A549 (cell line): ENCODE results near the gene GTF2H1. TPM values are rescaled to one million over a fixed set of nuclear protein-coding genes. Genes with fewer than 3 reads are reported as not detected.

ENCODE experiments used
- ATAC-seq, 2 experiments: fragments of 200-7000 bp in 1 of 2; fragments of >200 bp in 1 of 2; cut with Nextera tagmentation in 1 of 2; cut with Tn5 transposase in 1 of 2; 3 replicates each; pipeline versions ENCODE4 v1.8.0 to v1.9.1; 2018 to 2020; ENCODE audit warnings: mild to moderate bottlenecking in 1 of 2, moderate library complexity in 1 of 2
- CTCF ChIA-PET: fragments of 300-600 bp; sonication (Branson Sonifier 250); formaldehyde crosslinking; extraction: SDS; loops from one replicate; lab custom pipeline; 2021; ENCODE audit warnings: antibody characterized with exemption, inconsistent platforms; lab: Yijun Ruan, JAX
- POLR2A ChIA-PET: fragments of 350-600 bp; formaldehyde crosslinking; extraction: SDS; loops from one replicate; lab custom pipeline; 2021; ENCODE audit warnings: antibody characterized with exemption, inconsistent platforms; lab: Yijun Ruan, JAX
- DNase-seq, 2 experiments: peaks; one replicate each; pipeline versions ENCODE4 v3.0.0 to v3.0.0-alpha.2; 2011 to 2016; ENCODE audit warnings: low read depth in 1 of 2, low spot score in 1 of 2
- FAIRE-seq: peaks from 2 replicates; lab custom pipeline; 2011; peaks lifted over from hg19 to GRCh38; lab: Jason Lieb, UNC
- H3K27ac ChIP-seq, 2 experiments: fragments of >200 bp; sonication (Bioruptor Twin); formaldehyde crosslinking; 3 replicates each; pipeline ENCODE4 v1.5.1; 2016 to 2017
- H3K4me1 ChIP-seq: fragments of >200 bp; sonication (Bioruptor Twin); formaldehyde crosslinking; 3 replicates; pipeline ENCODE4 v1.6.1; 2016
- H3K4me2 ChIP-seq: fragments of >200 bp; sonication (Bioruptor Twin); formaldehyde crosslinking; 3 replicates; pipeline ENCODE4 v1.6.1; 2016
- H3K4me3 ChIP-seq: fragments of >200 bp; sonication (Bioruptor Twin); formaldehyde crosslinking; 3 replicates; pipeline ENCODE4 v1.5.1; 2016
- H3K9me3 ChIP-seq: fragments of >200 bp; sonication (Bioruptor Twin); formaldehyde crosslinking; 3 replicates; pipeline ENCODE4 v1.6.1; 2016
- CBX8 ChIP-seq: fragments of 200-600 bp; sonication (generic); IDR thresholded peaks from 2 replicates; pipeline ENCODE4 v1.6.1; 2016
- CEBPB ChIP-seq, 2 experiments: fragments of >200 bp in 1 of 2; sonication (Bioruptor Twin) in 1 of 2; formaldehyde crosslinking in 1 of 2; IDR thresholded peaks; 2 replicates each; pipeline ENCODE4 v1.6.1; 2012 to 2016
- EHF ChIP-seq: fragments of 250-450 bp; sonication (Bioruptor Pico); IDR thresholded peaks from 2 replicates; pipeline ENCODE4 v1.5.0; 2020; ENCODE audit warnings: mild to moderate bottlenecking
- EHMT2 ChIP-seq: fragments of 200-600 bp; sonication (generic); IDR thresholded peaks from 2 replicates; pipeline ENCODE4 v1.6.1; 2016; ENCODE audit warnings: antibody characterized with exemption, low read depth, mild to moderate bottlenecking, moderate library complexity
- FOSB ChIP-seq: fragments of 250-450 bp; sonication (Bioruptor Pico); IDR thresholded peaks from 2 replicates; pipeline ENCODE4 v1.5.0; 2020; ENCODE audit warnings: mild to moderate bottlenecking, moderate library complexity
- FOXS1 ChIP-seq: fragments of 250-450 bp; sonication (Bioruptor Pico); IDR thresholded peaks from 2 replicates; pipeline ENCODE4 v1.5.0; 2020; ENCODE audit warnings: mild to moderate bottlenecking, moderate library complexity
- GATA3 ChIP-seq: IDR thresholded peaks from 2 replicates; pipeline ENCODE4 v1.6.1; 2012; ENCODE audit warnings: borderline replicate concordance
- HEYL ChIP-seq: fragments of 250-450 bp; sonication (Bioruptor Pico); IDR thresholded peaks from 2 replicates; pipeline ENCODE4 v1.8.0; 2021; ENCODE audit warnings: mild to moderate bottlenecking, moderate library complexity
- HOXB5 ChIP-seq: fragments of 250-450 bp; sonication (Bioruptor Pico); IDR thresholded peaks from 2 replicates; pipeline ENCODE4 v1.5.0; 2020; ENCODE audit warnings: mild to moderate bottlenecking, moderate library complexity
- KDM1A ChIP-seq: fragments of 200-600 bp; sonication (generic); IDR thresholded peaks from 2 replicates; pipeline ENCODE4 v1.6.1; 2016; ENCODE audit warnings: low read depth, mild to moderate bottlenecking
- KDM5A ChIP-seq: fragments of 200-600 bp; sonication (generic); IDR thresholded peaks from 2 replicates; pipeline ENCODE4 v1.6.1; 2016; ENCODE audit warnings: antibody characterized with exemption, mild to moderate bottlenecking
- MAFK ChIP-seq: fragments of 450-650 bp; IDR thresholded peaks from 2 replicates; pipeline ENCODE4 v1.6.1; 2014; ENCODE audit not compliant: partially characterized antibody
- NPAS2 ChIP-seq: fragments of 250-450 bp; sonication (Bioruptor Pico); IDR thresholded peaks from 2 replicates; pipeline ENCODE4 v1.8.0; 2022; ENCODE audit warnings: mild to moderate bottlenecking, moderate library complexity, borderline replicate concordance
- PHF8 ChIP-seq: fragments of 200-600 bp; sonication (generic); IDR thresholded peaks from 2 replicates; pipeline ENCODE4 v1.6.1; 2016; ENCODE audit warnings: low read depth, mild to moderate bottlenecking, antibody characterized with exemption, moderate library complexity, borderline replicate concordance
- POLR2AphosphoS2 ChIP-seq: conservative IDR thresholded peaks from 2 replicates; pipeline ENCODE4 v1.6.1; 2012; ENCODE audit warnings: low read length, improper control_type of control experiment, inconsistent platforms
- RCOR1 ChIP-seq: fragments of 150-350 bp; IDR thresholded peaks from 2 replicates; pipeline ENCODE4 v1.6.1; 2014; ENCODE audit warnings: antibody characterized with exemption, low read length, low read depth
- RFX5 ChIP-seq: fragments of 450-650 bp; IDR thresholded peaks from 2 replicates; pipeline ENCODE4 v1.7.1; 2014; ENCODE audit warnings: antibody characterized with exemption, mild to moderate bottlenecking, moderate library complexity
- ZFP36 ChIP-seq: fragments of 450-650 bp; IDR thresholded peaks from 2 replicates; pipeline ENCODE4 v1.6.1; 2014; ENCODE audit warnings: borderline replicate concordance; ENCODE audit not compliant: partially characterized antibody
- WGBS: methylation state at CpG from one replicate; pipeline ENCODE4 v1.1.6; 2017; ENCODE audit errors: missing lambda C conversion rate; 5-methylcytosine and 5-hydroxymethylcytosine counted together
- polyA plus RNA-seq, 4 experiments: library from polyadenylated mRNA; depleted of rRNA in 3 of 4; stranded (reverse); fragments of >200 nt; fragmentation: RNase III in 1 of 4; extraction: RNeasy Plus Mini Kit Qiagen cat#74134 plus additional on column Dnase treatment in 1 of 4; gene quantifications; 2 replicates in 3 of 4; 3 replicates in 1 of 4; pipeline ENCODE4 v1.2.3, GENCODE V29; 2011 to 2017
- TF ChIP-seq, protein P1 (sequence below): fragments of 250-450 bp; sonication (Bioruptor Pico); IDR thresholded peaks from 2 replicates; pipeline ENCODE4 v1.5.0; 2020; ENCODE audit warnings: low read depth, mild to moderate bottlenecking, moderate library complexity
- TF ChIP-seq, protein P2 (sequence below): IDR thresholded peaks from 2 replicates; pipeline ENCODE4 v1.6.1; 2012
- TF ChIP-seq, protein P3 (sequence below): fragments of 250-450 bp; sonication (Bioruptor Pico); IDR thresholded peaks from 2 replicates; pipeline ENCODE4 v1.5.0; 2021; ENCODE audit warnings: mild to moderate bottlenecking, moderate library complexity, borderline replicate concordance
- TF ChIP-seq, protein P4 (sequence below): fragments of >200 bp; sonication (Bioruptor Twin); formaldehyde crosslinking; IDR thresholded peaks from 3 replicates; pipeline ENCODE4 v1.6.1; 2016
- TF ChIP-seq, protein P5 (sequence below): IDR thresholded peaks from 2 replicates; pipeline ENCODE4 v1.6.1; 2012; ENCODE audit warnings: low read depth, borderline replicate concordance

The GTF2H1 gene
- polyA plus RNA-seq, 2 of the 4 experiments (the other 2 are of a cell fraction): 38.8 to 56.0 TPM

- H3K9me3 ChIP-seq: no peaks in the 10 kb centered on the region
- 85% methylated on average over 5 of the region's 5 CpGs for WGBS
- no peaks in the 10 kb centered on the region for H3K4me1 ChIP-seq
- no peak overlapping the region for H3K4me3 ChIP-seq
- ATAC-seq (no peak), FAIRE-seq (no peak), DNase-seq (no peak)
- H3K4me2 ChIP-seq: no peak overlapping the region
- ChIA-PET POLR2A (no interaction called here), CTCF (no interaction called here)
- TF ChIP-seq, protein P1, sequence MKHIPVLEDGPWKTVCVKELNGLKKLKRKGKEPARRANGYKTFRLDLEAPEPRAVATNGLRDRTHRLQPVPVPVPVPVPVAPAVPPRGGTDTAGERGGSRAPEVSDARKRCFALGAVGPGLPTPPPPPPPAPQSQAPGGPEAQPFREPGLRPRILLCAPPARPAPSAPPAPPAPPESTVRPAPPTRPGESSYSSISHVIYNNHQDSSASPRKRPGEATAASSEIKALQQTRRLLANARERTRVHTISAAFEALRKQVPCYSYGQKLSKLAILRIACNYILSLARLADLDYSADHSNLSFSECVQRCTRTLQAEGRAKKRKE (CRISPR knock-in tag): no peak
- TF ChIP-seq MAFK: no peak
- no peak overlapping the region for H3K27ac ChIP-seq
Measured at GRCh38 chr11:18277565-18278271, 44.6 kb upstream of the GTF2H1 start.

- WGBS: 90% methylated on average over 4 of the region's 4 CpGs
- TF ChIP-seq POLR2AphosphoS2 (no peak), CBX8 (no peak), NPAS2 (CRISPR knock-in tag) (no peak), ZFP36 (no peak), KDM5A (no peak), HOXB5 (CRISPR knock-in tag) (no peak)
- TF ChIP-seq, protein P2, sequence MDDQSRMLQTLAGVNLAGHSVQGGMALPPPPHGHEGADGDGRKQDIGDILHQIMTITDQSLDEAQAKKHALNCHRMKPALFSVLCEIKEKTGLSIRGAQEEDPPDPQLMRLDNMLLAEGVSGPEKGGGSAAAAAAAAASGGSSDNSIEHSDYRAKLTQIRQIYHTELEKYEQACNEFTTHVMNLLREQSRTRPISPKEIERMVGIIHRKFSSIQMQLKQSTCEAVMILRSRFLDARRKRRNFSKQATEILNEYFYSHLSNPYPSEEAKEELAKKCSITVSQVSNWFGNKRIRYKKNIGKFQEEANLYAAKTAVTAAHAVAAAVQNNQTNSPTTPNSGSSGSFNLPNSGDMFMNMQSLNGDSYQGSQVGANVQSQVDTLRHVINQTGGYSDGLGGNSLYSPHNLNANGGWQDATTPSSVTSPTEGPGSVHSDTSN: no peak
- TF ChIP-seq, protein P1 (CRISPR knock-in tag): no peak
- TF ChIP-seq, all 56 proteins: peak for 0
- no peak for ATAC-seq
- H3K4me2 ChIP-seq: no peak overlapping the region
- FAIRE-seq: no peak
- H3K9me3 ChIP-seq: no peaks in the 10 kb centered on the region
- DNase-seq: no peak
- no peaks in the 10 kb centered on the region for H3K4me1 ChIP-seq
- H3K4me3 ChIP-seq: no peak overlapping the region
- H3K27ac ChIP-seq: no peak overlapping the region
- CTCF ChIA-PET: interaction anchor here (0.6 kb wide), 1 partner anchor 276 kb away, joined by 4 read pairs; no protein-coding TSS in a partner anchor
- POLR2A ChIA-PET: no interaction called here
Measured at GRCh38 chr11:18280438-18281045, 41.8 kb upstream of the GTF2H1 start.

DNA sequence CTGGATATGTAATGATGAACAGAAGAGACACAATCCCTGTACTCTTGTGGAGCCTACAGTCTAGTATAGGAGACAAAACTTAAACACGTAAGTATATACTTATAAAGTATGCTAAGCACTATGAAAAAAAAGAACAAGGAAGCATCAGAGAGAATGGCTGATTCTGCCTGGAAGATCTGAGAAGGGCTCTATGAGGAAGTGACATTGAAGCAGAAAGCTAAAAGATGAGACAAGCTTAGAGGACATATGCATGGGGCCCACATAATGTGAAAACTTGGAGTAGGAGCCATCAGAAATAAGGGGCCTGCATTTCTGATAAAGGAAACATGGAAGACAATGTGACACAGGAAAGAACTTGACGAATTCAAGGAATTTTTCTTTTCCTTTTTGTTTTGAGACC lies 39.7 kb upstream of the GTF2H1 start:
- no peak for ATAC-seq
- Histone ChIP-seq H3K4me1 (no peaks in the 10 kb centered on the region), H3K4me3 (no peak overlapping the region)
- TF ChIP-seq ZFP36: no peak
- TF ChIP-seq FOXS1 (CRISPR knock-in tag): no peak
- TF ChIP-seq, protein P3, sequence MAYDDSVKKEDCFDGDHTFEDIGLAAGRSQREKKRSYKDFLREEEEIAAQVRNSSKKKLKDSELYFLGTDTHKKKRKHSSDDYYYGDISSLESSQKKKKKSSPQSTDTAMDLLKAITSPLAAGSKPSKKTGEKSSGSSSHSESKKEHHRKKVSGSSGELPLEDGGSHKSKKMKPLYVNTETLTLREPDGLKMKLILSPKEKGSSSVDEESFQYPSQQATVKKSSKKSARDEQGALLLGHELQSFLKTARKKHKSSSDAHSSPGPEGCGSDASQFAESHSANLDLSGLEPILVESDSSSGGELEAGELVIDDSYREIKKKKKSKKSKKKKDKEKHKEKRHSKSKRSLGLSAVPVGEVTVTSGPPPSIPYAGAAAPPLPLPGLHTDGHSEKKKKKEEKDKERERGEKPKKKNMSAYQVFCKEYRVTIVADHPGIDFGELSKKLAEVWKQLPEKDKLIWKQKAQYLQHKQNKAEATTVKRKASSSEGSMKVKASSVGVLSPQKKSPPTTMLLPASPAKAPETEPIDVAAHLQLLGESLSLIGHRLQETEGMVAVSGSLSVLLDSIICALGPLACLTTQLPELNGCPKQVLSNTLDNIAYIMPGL (CRISPR knock-in tag): no peak
- TF ChIP-seq, all 56 proteins: peak for 0
- no peaks in the 10 kb centered on the region for H3K9me3 ChIP-seq
- POLR2A ChIA-PET: no interaction called here
- 93% methylated on average over 2 of the region's 2 CpGs for WGBS
- DNase-seq: no peak
- FAIRE-seq: no peak
- CTCF ChIA-PET: interaction anchor here (0.7 kb wide), 1 partner anchor 394 kb away, joined by 4 read pairs; no protein-coding TSS in a partner anchor
- no peak overlapping the region for H3K27ac ChIP-seq
- no peak overlapping the region for H3K4me2 ChIP-seq

DNA sequence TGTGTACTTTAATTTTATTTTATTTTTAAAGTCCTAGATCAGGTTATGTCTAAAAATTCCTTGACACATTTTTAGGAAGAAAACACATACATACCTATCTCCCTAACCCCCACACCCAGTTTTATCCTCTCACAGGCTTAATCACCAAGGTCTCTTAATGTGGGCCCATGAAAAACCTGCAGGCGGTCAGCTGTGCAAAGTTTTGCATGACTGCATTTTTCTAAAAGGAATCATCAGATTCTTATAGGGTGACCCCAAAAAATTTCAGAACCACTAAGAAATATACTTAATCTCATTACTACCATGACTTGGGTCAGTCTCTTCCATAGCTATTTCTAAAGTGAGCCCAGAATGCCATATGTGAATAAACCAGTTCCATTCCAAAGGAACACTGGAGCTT lies 36.5 kb upstream of the GTF2H1 start:
- ATAC-seq: no peak
- H3K27ac ChIP-seq: no peak overlapping the region
- no peaks in the 10 kb centered on the region for H3K4me1 ChIP-seq
- CTCF ChIA-PET: interaction anchor here (0.8 to 1.3 kb wide), 3 partner anchors 10 to 20 kb away, joined by 3 to 5 read pairs (median 3); no protein-coding TSS in a partner anchor
- 84% methylated on average over 1 of the region's 1 CpG for WGBS
- POLR2A ChIA-PET: no interaction called here
- no peak overlapping the region for H3K4me2 ChIP-seq
- H3K9me3 ChIP-seq: no peaks in the 10 kb centered on the region
- FAIRE-seq: no peak
- H3K4me3 ChIP-seq: no peak overlapping the region
- no peak for DNase-seq
- TF ChIP-seq RFX5: no peak
- TF ChIP-seq EHF: no peak
- TF ChIP-seq, protein P4, sequence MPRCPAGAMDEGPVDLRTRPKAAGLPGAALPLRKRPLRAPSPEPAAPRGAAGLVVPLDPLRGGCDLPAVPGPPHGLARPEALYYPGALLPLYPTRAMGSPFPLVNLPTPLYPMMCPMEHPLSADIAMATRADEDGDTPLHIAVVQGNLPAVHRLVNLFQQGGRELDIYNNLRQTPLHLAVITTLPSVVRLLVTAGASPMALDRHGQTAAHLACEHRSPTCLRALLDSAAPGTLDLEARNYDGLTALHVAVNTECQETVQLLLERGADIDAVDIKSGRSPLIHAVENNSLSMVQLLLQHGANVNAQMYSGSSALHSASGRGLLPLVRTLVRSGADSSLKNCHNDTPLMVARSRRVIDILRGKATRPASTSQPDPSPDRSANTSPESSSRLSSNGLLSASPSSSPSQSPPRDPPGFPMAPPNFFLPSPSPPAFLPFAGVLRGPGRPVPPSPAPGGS: no peak
- no peak for TF ChIP-seq CEBPB (IDR thresholded peaks at IDR 0.05)
- no peak for TF ChIP-seq PHF8
- TF ChIP-seq, protein P5, sequence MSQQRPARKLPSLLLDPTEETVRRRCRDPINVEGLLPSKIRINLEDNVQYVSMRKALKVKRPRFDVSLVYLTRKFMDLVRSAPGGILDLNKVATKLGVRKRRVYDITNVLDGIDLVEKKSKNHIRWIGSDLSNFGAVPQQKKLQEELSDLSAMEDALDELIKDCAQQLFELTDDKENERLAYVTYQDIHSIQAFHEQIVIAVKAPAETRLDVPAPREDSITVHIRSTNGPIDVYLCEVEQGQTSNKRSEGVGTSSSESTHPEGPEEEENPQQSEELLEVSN: no peak
- no peak for TF ChIP-seq GATA3
- TF ChIP-seq RCOR1: no peak
- no peak for TF ChIP-seq HEYL (CRISPR knock-in tag)
- TF ChIP-seq CBX8: no peak
- no peak for TF ChIP-seq FOSB
- TF ChIP-seq EHMT2: no peak
- no peak for TF ChIP-seq KDM1A
